Measurements from ENCODE around the gene SEPHS2.

Gene SEPHS2

GRCh38 chr16:30429678-30430427 is 15.8 kb downstream of the SEPHS2 start, which contains the start of gene DCTPP1:
Gene DCTPP1 (minus strand): TSS chr16:30430030. CDS start chr16:30429980, 50 bp downstream.
- peak; percentile 99 for DNase-seq (ENCODE audit: low read depth)

GRCh38 chr16:30429418-30429677 is 16.3 kb downstream of the SEPHS2 start:
- DNase-seq (ENCODE audit: low read depth): no peak

- DNase-seq (ENCODE audit: low read depth): no peak
Observed at GRCh38 chr16:30428055-30428454, 17.6 kb downstream of the SEPHS2 start.

- no peak for DNase-seq (ENCODE audit: low read depth)
Observed at GRCh38 chr16:30421010-30421409, 24.7 kb downstream of the SEPHS2 start.

- no peak for DNase-seq (ENCODE audit: low read depth)
Observed at GRCh38 chr16:30418350-30419181, 27.1 kb downstream of the SEPHS2 start.

GRCh38 chr16:30417529-30418349 is 27.9 kb downstream of the SEPHS2 start:
- DNase-seq (ENCODE audit: low read depth): peak; percentile 89

GRCh38 chr16:30416624-30417528 is 28.8 kb downstream of the SEPHS2 start:
- no peak for DNase-seq (ENCODE audit: low read depth)

- no peak for DNase-seq (ENCODE audit: low read depth)
Observed at GRCh38 chr16:30416047-30416603, 29.5 kb downstream of the SEPHS2 start.

- no peak for DNase-seq (ENCODE audit: low read depth)
Observed at GRCh38 chr16:30414159-30414558, 31.5 kb downstream of the SEPHS2 start.

- no peak for DNase-seq (ENCODE audit: low read depth)
Observed at GRCh38 chr16:30413112-30413806, 32.4 kb downstream of the SEPHS2 start.

GRCh38 chr16:30409125-30410060 is 36.3 kb downstream of the SEPHS2 start:
- peak; percentile 85 for DNase-seq (ENCODE audit: low read depth)

GRCh38 chr16:30407804-30408534 is 37.7 kb downstream of the SEPHS2 start:
- peak; percentile 34 for DNase-seq (ENCODE audit: low read depth)

- peak; percentile 87 for DNase-seq (ENCODE audit: low read depth)
Observed at GRCh38 chr16:30407102-30407803, 38.4 kb downstream of the SEPHS2 start, which contains the start of gene ZNF771. Gene ZNF771 (plus strand): TSS chr16:30407606. CDS start chr16:30408054, 448 bp downstream.

- no peak for DNase-seq (ENCODE audit: low read depth)
Observed at GRCh38 chr16:30406795-30407101, 38.9 kb downstream of the SEPHS2 start.

- DNase-seq (ENCODE audit: low read depth): no peak
Observed at GRCh38 chr16:30401768-30402425, 43.8 kb downstream of the SEPHS2 start.

- DNase-seq (ENCODE audit: low read depth): no peak
Observed at GRCh38 chr16:30399435-30400186, 46.1 kb downstream of the SEPHS2 start.
